Mammary epithelial cell (primary cell): ENCODE data around the gene TKFC.

ENCODE experiments used
- EZH2 ChIP-seq: IDR thresholded peaks from 2 replicates; pipeline ENCODE4 v1.6.1; 2012; ENCODE audit warnings: low read length, inconsistent platforms, borderline replicate concordance
- TF ChIP-seq, protein P1 (sequence below), 2 donors: IDR thresholded peaks in 1 of 2; conservative IDR thresholded peaks in 1 of 2; 2 replicates each; pipeline ENCODE4 v1.5.1; 2011 to 2012; ENCODE audit warnings: inconsistent platforms in 2 of 2, low read length in 2 of 2, mild to moderate bottlenecking in 2 of 2, control low read depth in 1 of 2, low read depth in 1 of 2; ENCODE audit not compliant: insufficient read depth in 1 of 2; ENCODE audit errors: extremely low read depth in 1 of 2

DNA sequence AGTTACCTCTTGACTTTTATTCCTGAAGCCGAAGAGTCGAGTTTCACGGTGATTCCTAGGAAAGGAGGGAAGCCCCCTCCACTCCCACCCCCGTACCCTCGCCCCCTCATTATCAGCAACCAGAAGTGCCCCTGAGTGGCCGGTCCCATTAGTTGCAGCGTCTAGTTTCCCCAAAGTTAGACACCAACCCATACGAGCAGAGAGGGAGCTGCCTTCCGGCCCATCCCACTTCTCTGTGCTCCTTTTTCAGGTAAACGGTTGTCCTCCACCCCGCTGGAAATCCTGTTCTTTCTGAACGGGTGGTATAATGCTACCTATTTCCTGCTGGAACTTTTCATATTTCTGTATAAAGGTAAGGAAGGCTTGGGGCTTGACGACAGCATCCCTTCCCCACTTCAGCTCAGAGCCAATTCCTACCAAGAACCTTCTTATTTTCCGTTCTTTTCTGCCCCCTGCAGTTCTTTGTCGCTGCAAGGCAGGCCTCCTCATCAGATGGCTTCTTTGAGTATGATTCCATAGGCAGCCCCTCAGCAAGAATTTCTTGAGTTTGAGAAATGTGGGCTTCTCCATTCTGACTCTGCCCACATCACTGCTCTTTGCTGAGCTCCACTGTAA is 60.1 kb downstream of the TKFC start:
- TF ChIP-seq EZH2, result no peak
- TF ChIP-seq, protein P1, sequence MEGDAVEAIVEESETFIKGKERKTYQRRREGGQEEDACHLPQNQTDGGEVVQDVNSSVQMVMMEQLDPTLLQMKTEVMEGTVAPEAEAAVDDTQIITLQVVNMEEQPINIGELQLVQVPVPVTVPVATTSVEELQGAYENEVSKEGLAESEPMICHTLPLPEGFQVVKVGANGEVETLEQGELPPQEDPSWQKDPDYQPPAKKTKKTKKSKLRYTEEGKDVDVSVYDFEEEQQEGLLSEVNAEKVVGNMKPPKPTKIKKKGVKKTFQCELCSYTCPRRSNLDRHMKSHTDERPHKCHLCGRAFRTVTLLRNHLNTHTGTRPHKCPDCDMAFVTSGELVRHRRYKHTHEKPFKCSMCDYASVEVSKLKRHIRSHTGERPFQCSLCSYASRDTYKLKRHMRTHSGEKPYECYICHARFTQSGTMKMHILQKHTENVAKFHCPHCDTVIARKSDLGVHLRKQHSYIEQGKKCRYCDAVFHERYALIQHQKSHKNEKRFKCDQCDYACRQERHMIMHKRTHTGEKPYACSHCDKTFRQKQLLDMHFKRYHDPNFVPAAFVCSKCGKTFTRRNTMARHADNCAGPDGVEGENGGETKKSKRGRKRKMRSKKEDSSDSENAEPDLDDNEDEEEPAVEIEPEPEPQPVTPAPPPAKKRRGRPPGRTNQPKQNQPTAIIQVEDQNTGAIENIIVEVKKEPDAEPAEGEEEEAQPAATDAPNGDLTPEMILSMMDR (conservative IDR thresholded peaks at IDR 0.05 in 1 of 2, IDR thresholded peaks at IDR 0.05 in 1 of 2; ENCODE audit: extremely low read depth in 1 of 2, insufficient read depth in 1 of 2, low read depth in 1 of 2, low read length in 2 of 2), result peak; percentile 8 to 38
